Tibial artery (tissue), 4 donors: ENCODE measurements around the gene APLNR.

ENCODE experiments used
- DNase-seq, 2 donors: peaks; one replicate each; pipeline ENCODE4 v3.0.0-alpha.2; 2019
- H3K27ac ChIP-seq, 2 donors: fragments of 200-600 bp; sonication (generic) in 1 of 2; 1 replicate in 1 of 2; 2 replicates in 1 of 2; pipeline ENCODE4 v1.5.1; 2018 to 2019; ENCODE audit warnings: mild to moderate bottlenecking in 1 of 2
- H3K27me3 ChIP-seq, 2 donors: fragments of 200-600 bp; sonication (generic) in 1 of 2; one replicate each; pipeline versions ENCODE4 v1.5.1 to v1.6.0; 2016 to 2019
- H3K36me3 ChIP-seq, 3 donors: fragments of 200-600 bp; sonication (generic) in 2 of 3; one replicate each; pipeline ENCODE4 v1.5.1; 2016 to 2019; ENCODE audit warnings: mild to moderate bottlenecking in 2 of 3
- H3K4me1 ChIP-seq, 4 donors: fragments of 200-600 bp; sonication (generic) in 2 of 4; 1 replicate in 3 of 4; 2 replicates in 1 of 4; pipeline ENCODE4 v1.5.1; 2016 to 2019
- H3K4me3 ChIP-seq, 2 donors: fragments of 200-600 bp; sonication (generic) in 1 of 2; 1 replicate in 1 of 2; 2 replicates in 1 of 2; pipeline ENCODE4 v1.5.1; 2018 to 2019; ENCODE audit warnings: mild to moderate bottlenecking in 2 of 2
- H3K9me3 ChIP-seq, 3 donors: fragments of 200-600 bp; sonication (generic) in 1 of 3; one replicate each; pipeline ENCODE4 v1.5.1; 2016 to 2019
- intact Hi-C: fragments of 100-400 bp; cut with DNase I; formaldehyde crosslinking; loops from one replicate; pipeline ENCODE4 v1.15.0; 2023; ENCODE audit warnings: low total_unique reads
- TF ChIP-seq, protein P1 (sequence below), 2 experiments: fragments of 200-600 bp in 1 of 2; fragments of 450-650 bp in 1 of 2; IDR thresholded peaks; one replicate each; pipeline ENCODE4 v1.5.1; 2017 to 2019; ENCODE audit warnings: antibody characterized with exemption in 2 of 2, mild to moderate bottlenecking in 1 of 2, moderate library complexity in 1 of 2

The APLNR gene

DNA sequence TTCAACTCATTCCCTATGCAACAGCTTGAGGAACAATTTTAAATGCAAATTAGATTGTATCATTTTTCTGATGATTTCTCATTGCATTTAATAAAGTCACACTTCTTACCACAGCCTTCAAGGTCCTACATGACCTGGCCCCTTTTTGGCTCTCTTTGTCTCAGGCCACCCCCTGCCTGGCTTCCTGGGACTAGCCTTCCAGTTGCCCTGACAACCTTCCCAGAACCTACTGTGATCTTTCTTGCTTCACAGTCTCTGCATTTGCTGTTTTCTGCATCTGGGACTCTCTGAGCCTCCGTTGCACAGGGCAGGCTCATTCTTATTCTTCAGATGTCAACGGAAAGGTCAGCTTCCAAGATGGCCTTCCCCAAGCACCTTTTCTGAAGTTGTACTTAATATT, 12.9 kb downstream of the APLNR start:
- H3K9me3 ChIP-seq = no peaks in the 10 kb centered on the region
- TF ChIP-seq, protein P1, sequence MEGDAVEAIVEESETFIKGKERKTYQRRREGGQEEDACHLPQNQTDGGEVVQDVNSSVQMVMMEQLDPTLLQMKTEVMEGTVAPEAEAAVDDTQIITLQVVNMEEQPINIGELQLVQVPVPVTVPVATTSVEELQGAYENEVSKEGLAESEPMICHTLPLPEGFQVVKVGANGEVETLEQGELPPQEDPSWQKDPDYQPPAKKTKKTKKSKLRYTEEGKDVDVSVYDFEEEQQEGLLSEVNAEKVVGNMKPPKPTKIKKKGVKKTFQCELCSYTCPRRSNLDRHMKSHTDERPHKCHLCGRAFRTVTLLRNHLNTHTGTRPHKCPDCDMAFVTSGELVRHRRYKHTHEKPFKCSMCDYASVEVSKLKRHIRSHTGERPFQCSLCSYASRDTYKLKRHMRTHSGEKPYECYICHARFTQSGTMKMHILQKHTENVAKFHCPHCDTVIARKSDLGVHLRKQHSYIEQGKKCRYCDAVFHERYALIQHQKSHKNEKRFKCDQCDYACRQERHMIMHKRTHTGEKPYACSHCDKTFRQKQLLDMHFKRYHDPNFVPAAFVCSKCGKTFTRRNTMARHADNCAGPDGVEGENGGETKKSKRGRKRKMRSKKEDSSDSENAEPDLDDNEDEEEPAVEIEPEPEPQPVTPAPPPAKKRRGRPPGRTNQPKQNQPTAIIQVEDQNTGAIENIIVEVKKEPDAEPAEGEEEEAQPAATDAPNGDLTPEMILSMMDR (IDR thresholded peaks at IDR 0.05) = no peak
- H3K4me3 ChIP-seq = no peak overlapping the region
- H3K36me3 ChIP-seq = no peaks in the 10 kb centered on the region
- intact Hi-C loops = no loop called here
- DNase-seq = no peak
- H3K4me1 ChIP-seq = peaks cover 0 to 4% (median 0%) of the 10 kb centered on the region in 4 donors
- H3K27ac ChIP-seq = no peak overlapping the region
- H3K27me3 ChIP-seq = peaks cover 0 to 10% of the 10 kb centered on the region in 2 donors

DNA sequence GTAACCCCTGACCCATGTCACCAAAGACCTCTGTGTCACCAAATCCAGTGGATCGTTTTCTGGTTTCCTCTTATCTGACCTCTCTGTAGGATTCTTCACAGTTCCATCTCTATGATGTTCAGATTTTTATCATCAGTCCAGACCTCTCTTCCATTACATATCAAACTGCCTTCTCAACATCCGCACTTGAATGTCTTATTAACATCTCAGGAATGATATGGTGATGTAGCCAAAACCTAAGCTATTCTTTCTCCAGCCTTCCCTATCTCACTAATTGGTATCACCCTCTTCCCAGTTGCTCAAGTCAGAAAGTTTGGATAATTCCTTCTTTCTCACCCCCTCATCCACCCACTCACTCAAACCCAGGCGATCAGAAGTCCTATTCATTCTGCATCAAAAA, 13.4 kb downstream of the APLNR start:
- intact Hi-C loops = no loop called here
- H3K27ac ChIP-seq = no peak overlapping the region
- H3K4me3 ChIP-seq = no peak overlapping the region
- no peaks in the 10 kb centered on the region for H3K36me3 ChIP-seq
- no peaks in the 10 kb centered on the region for H3K9me3 ChIP-seq
- TF ChIP-seq, protein P1 (IDR thresholded peaks at IDR 0.05) = no peak
- DNase-seq = no peak
- H3K27me3 ChIP-seq = peaks cover 0 to 10% of the 10 kb centered on the region in 2 donors
- peaks cover 0 to 9% (median 0%) of the 10 kb centered on the region in 4 donors for H3K4me1 ChIP-seq

DNA sequence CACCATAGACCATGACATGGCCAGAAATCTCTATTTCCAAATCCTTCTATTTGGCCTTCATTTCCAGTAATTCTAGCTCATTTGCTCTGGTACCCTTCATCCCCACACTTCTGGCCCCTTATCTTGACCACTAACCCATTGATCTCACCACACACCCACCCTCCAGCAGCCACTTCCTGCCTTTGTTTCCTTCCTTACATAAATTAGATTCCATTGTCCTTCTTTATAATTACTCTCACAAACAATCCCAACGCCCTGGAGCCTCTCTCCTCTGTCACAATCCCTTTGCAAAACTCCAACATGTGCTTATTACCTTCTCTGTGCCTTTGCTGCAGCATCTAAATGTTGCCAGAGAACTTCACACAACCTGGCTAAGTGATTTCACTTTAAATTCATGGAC, 14.8 kb downstream of the APLNR start:
- no peak for DNase-seq
- intact Hi-C loops = no loop called here
- Histone ChIP-seq H3K27me3 (peaks cover 0 to under 1% of the 10 kb centered on the region in 2 donors), H3K36me3 (no peaks in the 10 kb centered on the region), H3K9me3 (no peaks in the 10 kb centered on the region), H3K27ac (no peak overlapping the region), H3K4me3 (no peak overlapping the region), H3K4me1 (peaks cover 0 to 9% (median 0%) of the 10 kb centered on the region in 4 donors)
- TF ChIP-seq, protein P1 (IDR thresholded peaks at IDR 0.05) = no peak

DNA sequence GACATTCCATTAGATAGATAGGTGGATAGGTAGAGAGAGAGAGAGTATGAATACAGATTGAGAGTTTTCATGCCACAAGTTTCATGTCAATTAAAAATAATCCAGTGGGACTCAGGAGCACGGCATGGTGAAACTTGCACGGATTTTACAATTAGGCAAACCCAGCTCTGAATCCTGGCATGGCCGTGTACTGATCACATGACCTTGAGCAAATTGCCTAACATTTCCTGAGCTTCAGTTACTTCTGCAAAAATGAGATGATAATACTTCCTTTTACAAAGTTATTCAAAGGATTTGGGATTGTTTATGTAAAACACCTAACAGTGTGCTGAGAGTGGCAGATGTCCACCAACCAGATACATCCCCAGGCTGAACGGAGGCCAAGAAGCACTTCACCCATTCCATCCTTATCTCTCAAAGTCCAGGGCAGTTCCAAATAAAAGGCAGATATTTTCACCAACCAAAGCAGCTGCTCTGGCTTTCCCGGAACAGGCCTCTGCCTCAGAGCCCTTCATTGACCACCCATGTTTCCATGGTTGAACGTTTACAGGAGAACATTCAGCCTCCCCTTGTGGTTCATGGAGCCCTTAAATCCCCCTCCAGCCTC, 17.9 kb downstream of the APLNR start:
- intact Hi-C loops = no loop called here
- Histone ChIP-seq H3K4me1 (peaks cover 0 to 17% (median 2%) of the 10 kb centered on the region in 4 donors), H3K27me3 (no peaks in the 10 kb centered on the region), H3K9me3 (no peaks in the 10 kb centered on the region), H3K4me3 (no peak overlapping the region), H3K36me3 (no peaks in the 10 kb centered on the region), H3K27ac (no peak overlapping the region)
- TF ChIP-seq, protein P1 (IDR thresholded peaks at IDR 0.05) = no peak
- peak in 1 of 2 donors; percentile 64 for DNase-seq

DNA sequence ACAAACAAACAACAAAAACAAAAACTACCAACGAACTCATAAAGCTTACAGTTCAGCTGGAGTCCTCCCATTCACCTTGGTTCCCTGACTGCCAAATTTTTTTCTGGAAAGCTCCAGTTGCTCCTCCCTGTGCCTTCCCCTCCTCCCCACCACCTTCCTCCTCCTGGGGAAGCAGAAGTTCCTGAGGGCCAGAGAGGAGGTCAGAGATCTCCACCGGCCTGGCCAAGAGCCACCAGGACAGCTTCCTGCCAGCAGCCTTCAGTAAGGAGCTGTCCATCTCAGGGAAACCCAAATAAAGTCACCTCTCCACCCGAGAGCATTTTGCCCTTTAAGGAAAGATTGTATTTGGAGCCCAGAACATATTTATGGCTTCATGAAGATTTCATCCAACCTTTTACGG, 20.0 kb downstream of the APLNR start:
- Histone ChIP-seq H3K27me3 (no peaks in the 10 kb centered on the region), H3K4me3 (no peak overlapping the region), H3K9me3 (no peaks in the 10 kb centered on the region), H3K36me3 (no peaks in the 10 kb centered on the region), H3K27ac (no peak overlapping the region), H3K4me1 (peaks cover 0 to 24% (median 6%) of the 10 kb centered on the region in 4 donors)
- no peak for DNase-seq
- intact Hi-C loops = no loop called here
- TF ChIP-seq, protein P1 (IDR thresholded peaks at IDR 0.05) = no peak
